Fibroblast of pulmonary artery (primary cell): ENCODE results near the gene NELFCD.

Source experiments
- DNase-seq: peaks from one replicate; pipeline ENCODE4 v3.0.0-alpha.2; 2010; ENCODE audit warnings: low read depth
- H3K4me3 ChIP-seq: replicated peaks from 2 replicates; pipeline ENCODE4 v1.5.1; 2011; ENCODE audit warnings: low read depth, mild to moderate bottlenecking, control low read depth, low read length, moderate library complexity
- CTCF ChIP-seq: IDR thresholded peaks from 2 replicates; pipeline ENCODE4 v1.5.1; 2011; ENCODE audit warnings: mild to moderate bottlenecking, control low read depth, low read length, inconsistent platforms; ENCODE audit errors: missing control alignments

Gene NELFCD

DNA sequence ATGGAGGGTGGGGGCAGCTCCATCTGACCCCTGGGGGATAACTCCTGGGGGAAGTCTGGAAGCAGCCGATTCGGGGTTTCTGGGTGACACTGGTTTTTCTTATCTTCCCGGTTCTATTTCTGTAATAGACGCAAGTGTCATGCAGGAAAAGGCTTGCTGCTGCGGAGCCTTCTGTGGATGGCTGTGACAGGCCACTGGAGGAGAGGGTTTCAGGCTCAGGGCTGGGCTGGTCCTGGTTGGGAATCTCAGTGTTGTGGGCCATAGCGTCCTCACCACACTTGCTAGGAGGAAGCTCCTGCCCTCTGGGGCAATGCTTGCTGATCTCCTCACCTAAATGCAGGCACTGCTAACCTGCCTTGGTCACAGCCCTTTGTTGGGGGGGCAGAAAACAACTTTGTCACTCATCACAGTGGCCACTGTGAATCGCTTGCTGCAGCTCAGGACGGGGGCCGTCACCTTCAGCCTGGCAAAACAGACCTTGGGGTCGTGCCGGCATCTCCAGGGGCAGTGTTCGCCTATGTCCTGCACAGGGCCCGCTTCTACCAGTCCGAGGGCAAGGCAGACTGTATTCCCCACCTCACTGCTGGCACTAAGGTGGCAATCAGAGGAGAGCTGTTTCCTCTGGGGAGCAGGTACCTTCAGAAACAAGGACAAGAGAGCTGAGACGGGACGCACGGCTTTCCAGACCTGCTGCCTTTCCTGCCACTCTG lies 33.8 kb downstream of the NELFCD start:
- H3K4me3 ChIP-seq = no peak overlapping the region
- no peak for DNase-seq
- TF ChIP-seq CTCF = no peak

- no peak for DNase-seq
- TF ChIP-seq CTCF = no peak
- no peak overlapping the region for H3K4me3 ChIP-seq
Observed at GRCh38 chr20:59015411-59015810, 34.4 kb downstream of the NELFCD start.

GRCh38 chr20:59015812-59016711 lies 35.0 kb downstream of the NELFCD start:
- TF ChIP-seq CTCF = no peak
- no peak overlapping the region for H3K4me3 ChIP-seq
- no peak for DNase-seq

DNA sequence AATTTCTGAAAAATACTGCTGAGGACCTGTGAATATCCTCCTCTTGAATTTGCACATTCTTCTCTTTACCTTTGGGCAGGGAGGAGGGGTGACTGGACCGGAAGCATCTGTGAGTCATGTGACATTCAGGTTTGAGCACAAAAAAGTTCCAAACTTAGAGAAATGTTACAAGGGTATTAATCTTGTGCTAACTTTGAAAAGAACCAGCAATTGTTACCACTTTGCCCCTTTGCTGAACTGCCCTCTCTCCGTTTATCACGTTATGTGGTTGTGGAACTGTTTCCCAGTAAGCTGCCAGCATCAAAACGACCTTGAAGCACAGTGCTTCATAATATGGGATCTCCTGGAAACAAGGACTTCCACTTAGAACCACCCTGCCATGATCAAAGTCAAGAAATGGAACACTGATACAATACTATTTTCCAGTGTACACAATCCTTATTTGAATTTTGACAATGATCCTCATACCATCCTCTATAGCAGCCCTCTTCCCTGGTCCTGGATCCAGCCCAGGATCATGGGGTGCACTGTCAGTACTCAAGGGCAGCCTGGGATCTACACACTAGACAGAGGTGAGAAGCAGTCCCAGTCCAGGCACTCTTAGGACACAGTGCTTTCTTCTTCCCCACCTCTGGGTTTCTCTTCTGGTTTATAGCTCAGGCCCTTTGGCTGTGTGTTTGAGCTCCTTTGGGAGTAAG lies 35.9 kb downstream of the NELFCD start:
- DNase-seq = no peak
- TF ChIP-seq CTCF = no peak
- no peak overlapping the region for H3K4me3 ChIP-seq

GRCh38 chr20:59017493-59018231 lies 36.6 kb downstream of the NELFCD start:
- TF ChIP-seq CTCF = no peak
- no peak for DNase-seq
- no peak overlapping the region for H3K4me3 ChIP-seq

GRCh38 chr20:59018817-59019216 lies 37.8 kb downstream of the NELFCD start:
- DNase-seq = no peak
- no peak for TF ChIP-seq CTCF
- no peak overlapping the region for H3K4me3 ChIP-seq
